ENCODE results near the gene NTSR2.

- TF ChIP-seq POLR2A (IDR thresholded peaks at IDR 0.05) (no peak), CTCF (IDR thresholded peaks at IDR 0.05) (no peak)
These were observed 27.0 kb downstream of the NTSR2 start for GRCh38 chr2:11642972-11643371.
